ENCODE measurements around the gene PSMD11.
"Not testable (repeated sequence)": the region's sequence is repeated elsewhere in the genome, so short reads cannot be mapped to it uniquely, and the experiment has no call there.

The PSMD11 gene

GRCh38 chr17:32444301-32445073 lies at the start of gene PSMD11:
PSMD11 (plus strand) TSS chr17:32444510; CDS start chr17:32444524, 14 bp downstream.
- peak; percentile 67 for DNase-seq

DNA sequence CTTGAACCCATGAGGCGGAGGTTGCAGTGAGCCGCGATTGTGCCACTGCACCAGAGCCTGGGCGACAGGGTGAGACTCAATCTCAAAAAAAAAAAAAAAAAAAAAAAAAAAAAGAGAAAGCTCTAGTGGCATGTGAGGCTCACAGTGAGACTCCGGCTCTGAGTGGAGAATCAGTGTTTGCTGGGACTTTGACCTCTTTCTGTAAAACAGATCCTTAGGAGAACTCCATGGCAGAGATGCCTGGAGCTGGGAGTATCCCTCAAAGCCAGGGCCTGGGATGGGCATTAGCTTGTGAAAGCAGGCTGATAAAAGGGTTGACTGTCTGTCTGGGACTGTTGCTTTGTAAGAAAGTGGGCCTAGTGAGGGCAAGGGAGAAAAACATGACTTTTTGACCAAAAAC lies 48.0 kb upstream of the PSMD11 start:
- no peak for DNase-seq

DNA sequence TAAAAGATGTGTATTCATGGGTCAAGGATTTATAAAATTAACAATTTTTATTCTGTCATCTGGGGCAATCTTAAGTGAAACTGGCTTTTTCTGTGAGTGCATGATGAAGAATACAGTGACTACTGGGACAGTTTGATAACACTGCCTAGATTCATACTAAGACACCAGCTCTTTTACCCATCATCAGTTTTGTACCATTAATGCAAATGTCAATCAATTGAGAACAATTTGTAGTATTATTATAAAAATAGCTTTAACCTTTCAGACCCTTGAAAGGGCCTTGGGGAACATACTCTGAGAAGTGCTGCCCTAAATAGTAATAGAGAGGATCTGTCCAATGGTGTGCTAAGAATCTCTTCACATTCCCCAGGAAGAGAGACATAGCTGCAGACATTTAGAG lies 45.4 kb upstream of the PSMD11 start:
- no peak for DNase-seq

- not testable (repeated sequence) for DNase-seq
These were observed 34.2 kb upstream of the PSMD11 start for GRCh38 chr17:32410085-32410484.

DNA sequence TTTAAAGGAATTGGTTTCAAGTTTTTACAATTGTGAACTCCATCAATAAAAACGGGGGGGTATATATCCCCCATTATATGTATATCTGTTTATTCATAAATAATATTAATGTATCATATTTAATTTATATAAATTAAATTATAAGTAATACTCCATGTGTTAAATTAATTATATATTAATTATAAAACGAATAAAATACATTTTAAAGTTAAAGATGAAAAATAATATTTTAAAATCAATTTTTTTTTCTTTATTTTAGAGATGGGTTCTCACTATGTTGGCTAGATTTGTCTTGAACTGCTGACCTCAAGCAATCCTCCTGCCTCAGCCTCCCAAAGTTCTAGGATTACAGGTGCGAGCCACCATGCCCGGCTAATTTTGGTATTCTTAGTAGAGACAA lies 17.4 kb upstream of the PSMD11 start:
- DNase-seq = no peak

GRCh38 chr17:32429598-32429997 lies 14.7 kb upstream of the PSMD11 start:
- DNase-seq = no peak

DNA sequence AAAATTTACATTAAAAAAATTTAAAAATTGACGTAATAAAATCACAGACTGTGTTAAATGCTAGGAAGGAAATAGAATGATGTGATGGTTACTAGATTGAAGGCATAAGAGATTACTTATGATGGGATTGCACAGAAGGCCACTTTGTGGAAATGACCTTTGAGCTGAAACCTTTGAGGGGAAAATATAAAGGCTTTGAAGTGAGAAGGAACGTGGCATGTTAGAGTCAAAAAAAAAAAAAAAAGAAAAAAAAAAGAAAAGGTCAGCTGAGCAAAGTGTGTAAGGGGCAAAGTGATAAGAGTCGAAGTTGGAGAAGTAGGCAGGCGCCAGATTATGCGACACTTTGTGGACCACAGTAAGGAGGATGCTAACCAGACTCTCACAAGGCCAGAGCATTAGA lies 3.6 kb upstream of the PSMD11 start:
- DNase-seq = no peak

DNA sequence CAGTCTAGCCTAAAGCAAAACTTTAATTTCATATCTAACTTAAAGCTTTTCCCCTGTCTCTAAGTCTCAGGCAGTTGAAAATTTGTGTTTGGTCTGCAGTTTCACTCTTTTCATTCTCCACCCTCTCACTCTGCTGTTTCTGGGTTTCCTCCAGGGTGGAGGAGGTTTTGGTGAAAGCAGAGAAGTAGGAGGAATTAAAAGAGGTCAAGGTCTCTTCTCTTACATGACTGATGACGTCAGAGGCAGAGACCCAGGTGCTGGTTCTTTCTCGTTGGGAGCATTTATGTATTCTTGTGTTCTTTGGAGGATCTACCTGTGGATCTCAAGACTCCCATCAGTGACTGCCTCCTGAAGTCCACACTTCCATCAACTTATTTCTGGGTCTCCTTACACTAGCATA lies 2.4 kb upstream of the PSMD11 start:
- no peak for DNase-seq

DNA sequence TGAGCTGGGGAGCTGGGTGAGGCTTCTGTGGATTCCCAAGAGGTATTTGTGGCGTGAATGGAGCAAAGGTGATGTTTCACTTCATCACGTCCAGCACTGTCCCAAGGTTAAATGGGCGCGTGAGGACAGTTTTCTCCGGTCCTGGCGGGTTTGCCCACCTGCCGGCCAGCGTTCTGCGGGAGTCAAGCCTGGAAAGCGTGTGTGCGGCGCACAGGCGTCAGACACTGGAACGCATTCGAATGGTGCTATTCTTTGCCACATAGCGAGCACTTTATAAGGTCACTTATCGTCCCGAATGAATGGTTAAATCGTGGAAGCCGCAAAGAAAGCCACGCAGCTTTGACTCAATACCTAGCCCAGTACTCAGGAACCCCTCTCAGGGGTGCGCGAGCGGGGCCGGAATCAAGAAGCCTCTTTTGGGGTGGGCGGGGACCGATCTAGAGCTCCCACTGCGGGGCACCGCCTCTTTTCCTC lies 446 bp upstream of the PSMD11 start:
- DNase-seq = no peak

GRCh38 chr17:32445074-32445415 lies 735 bp downstream of the PSMD11 start:
- no peak for DNase-seq

GRCh38 chr17:32445497-32445896 lies 1.2 kb downstream of the PSMD11 start:
- no peak for DNase-seq

DNA sequence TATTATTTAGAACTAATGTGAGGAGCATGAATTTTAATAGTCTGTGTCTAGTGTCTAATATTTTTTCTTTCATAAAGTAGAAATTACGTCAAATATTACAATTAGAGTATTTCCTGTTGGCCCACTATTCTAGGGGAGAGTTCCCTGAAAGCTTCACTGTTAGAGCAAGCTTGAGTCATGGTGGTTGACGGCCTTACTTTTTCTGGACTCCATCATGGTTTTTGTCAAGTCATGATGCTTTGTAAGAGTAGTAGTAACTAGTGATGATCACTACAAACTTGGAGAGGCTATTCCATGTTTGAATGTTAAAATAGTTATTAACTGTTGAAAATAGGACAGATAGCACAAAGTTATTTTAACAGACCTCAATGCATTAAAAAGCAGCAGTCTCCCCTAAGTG lies 1.7 kb downstream of the PSMD11 start:
- no peak for DNase-seq

DNA sequence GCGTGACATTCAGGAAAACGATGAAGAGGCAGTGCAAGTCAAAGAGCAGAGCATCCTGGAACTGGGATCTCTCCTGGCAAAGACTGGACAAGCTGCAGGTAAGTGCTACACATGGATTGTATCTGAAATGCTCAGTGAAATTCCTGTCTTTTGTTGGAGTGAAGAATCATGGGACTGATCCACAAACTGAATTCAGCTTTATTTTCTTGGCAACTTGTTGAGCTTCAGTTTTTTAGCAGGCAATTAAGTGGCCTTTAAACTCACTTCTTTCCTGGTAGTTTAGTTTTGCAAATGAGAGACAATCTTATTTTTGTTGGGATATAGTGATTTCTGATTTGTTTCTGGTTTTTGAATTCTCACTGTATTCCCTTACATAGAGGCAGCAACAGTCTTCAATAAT lies 2.6 kb downstream of the PSMD11 start:
- DNase-seq = no peak

DNA sequence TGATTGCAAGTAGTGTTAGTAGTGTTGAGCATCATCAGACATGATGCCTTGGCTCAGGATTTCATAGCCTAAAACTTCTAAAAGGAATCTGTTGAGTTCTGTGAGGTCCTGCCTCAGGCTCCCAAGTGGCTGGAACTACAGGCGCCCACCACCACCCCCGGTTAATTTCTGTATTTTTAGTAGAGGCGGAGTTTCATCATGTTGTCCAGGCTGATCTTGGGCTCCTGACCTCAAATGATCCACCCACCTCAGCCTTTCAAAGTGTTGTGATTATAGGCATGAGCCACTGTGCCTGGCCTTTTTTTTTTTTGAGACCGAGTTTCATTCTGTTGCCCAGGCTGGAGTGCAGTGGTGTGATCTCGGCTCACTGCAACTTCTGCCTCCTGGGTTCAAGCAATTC lies 5.7 kb downstream of the PSMD11 start:
- DNase-seq = no peak

GRCh38 chr17:32450379-32450778 lies 6.1 kb downstream of the PSMD11 start:
- not testable (repeated sequence) for DNase-seq

GRCh38 chr17:32451879-32452278 lies 7.6 kb downstream of the PSMD11 start:
- DNase-seq = no peak

GRCh38 chr17:32452281-32452680 lies 8.0 kb downstream of the PSMD11 start:
- no peak for DNase-seq

DNA sequence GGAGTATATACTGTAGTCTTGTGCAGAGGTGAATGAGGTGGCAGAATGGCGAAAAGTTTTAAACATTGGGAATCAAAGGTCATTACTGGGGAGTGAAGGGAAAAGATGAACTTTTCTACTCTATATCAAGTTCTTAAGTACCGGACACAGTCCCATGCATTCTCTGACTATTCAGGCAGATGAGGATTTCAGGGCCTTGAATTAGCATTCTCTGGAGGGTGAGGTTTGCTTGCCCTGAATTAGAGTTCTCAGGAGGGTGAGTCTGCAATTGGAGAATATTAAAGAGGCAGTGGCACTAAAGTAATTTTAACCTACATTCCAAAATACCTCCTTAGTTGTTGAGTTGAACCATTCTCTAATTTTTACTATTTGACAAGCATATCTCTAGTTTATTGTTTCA lies 9.1 kb downstream of the PSMD11 start:
- no peak for DNase-seq

- DNase-seq = no peak
These were observed 14.1 kb downstream of the PSMD11 start for GRCh38 chr17:32458371-32458770.

DNA sequence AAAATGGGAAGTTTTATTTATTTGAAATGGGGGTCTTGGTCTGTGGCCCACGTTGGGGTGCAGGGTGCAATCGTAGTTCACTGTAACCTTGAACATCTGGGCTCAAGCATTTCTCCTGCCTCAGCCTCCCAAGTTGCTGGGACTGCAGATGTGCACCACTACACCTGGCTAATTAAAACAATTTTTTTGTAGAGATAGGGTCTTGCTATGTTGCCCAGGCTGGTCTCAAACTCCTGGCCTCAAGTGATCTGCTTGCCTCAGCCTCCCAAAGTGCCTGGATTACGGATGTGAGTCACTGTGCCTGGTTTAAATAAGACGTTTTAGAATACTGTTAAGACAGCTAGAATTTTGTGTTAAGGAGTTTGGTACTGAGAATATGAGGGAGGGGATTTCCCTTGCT lies 15.7 kb downstream of the PSMD11 start:
- no peak for DNase-seq

GRCh38 chr17:32461498-32461852 lies 17.2 kb downstream of the PSMD11 start:
- DNase-seq = no peak

DNA sequence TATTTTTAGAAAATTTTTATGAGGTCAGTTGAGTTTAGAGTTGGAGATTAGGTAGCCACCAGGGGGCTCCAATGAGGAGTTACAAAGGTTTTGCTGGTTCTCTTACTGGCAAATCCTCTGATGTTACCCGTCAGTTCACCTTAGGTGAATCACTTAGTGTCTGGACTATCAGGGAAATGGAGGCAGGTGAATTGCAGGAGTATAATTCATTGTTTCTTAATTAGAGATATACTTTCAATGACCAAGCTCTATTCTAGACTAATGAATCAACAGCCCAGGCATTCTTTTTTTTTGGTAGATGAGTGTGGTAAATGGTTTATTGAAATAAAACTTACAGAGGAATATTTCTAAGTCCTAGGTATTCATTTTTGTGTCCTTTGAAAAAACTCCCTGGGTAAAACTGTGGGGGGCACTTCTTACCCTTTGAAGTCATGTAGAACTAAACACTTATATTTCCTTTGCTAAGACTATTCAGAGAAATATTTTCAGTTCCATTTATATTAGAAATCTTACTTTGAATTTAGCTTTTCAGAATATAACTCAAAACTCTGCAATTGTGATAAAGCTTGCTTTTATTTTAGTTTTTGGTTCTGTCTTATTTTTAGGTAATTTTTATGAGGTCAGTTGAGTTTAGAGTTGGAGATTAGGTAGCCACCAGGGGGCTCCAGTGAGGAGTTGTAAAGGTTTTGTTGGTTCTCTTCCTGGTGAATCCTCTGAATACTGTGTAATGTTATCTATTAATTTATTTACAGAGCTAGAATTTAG lies 17.7 kb downstream of the PSMD11 start:
- DNase-seq = no peak

GRCh38 chr17:32463304-32463703 lies 19.0 kb downstream of the PSMD11 start:
- no peak for DNase-seq

- no peak for DNase-seq
These were observed 20.1 kb downstream of the PSMD11 start for GRCh38 chr17:32464374-32464773.

DNA sequence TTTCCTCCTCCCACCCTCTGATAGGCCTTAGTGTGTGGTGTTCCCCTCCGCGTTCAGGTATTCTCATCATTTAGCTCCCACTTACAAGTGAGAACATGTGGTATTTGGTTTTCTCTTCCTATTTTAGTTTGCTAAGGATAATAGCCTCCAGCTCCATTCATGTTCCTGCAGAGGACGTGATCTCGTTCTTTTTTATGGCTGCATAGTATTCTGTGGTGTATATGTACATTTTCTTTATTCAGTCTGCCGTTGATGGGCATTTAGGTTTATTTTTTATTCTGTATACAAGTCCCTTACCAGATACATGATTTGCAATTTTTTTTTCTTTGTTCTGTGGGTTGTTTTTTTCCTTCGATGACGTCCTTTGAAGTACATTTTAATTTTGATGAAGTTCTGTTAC lies 23.6 kb downstream of the PSMD11 start:
- DNase-seq = no peak
